ENCODE data around the gene C2orf69. TPM values are rescaled to one million over a fixed set of nuclear protein-coding genes. Genes with fewer than 3 reads are reported as not detected.

C2orf69 gene
- total RNA-seq, 1 experiment from 2014 or later = 21.6 TPM

- ATAC-seq (no peak), DNase-seq (ENCODE audit: low read depth, low spot score) (no peak)
- no peak overlapping the region for H3K27ac ChIP-seq (ENCODE audit: low read depth, low read length)
- no peak overlapping the region for H3K4me3 ChIP-seq (replicated peaks in 1 of 2; ENCODE audit: low read depth in 1 of 2, low read length in 2 of 2)
- H3K79me2 ChIP-seq (ENCODE audit: insufficient read depth, low read length) = no peaks in the 10 kb centered on the region
- ChIA-PET RAD21 (ENCODE audit: low non-redundant PET in 1 of 2, low total read pairs in 2 of 2, uncharacterized antibody in 2 of 2, unreplicated experiment in 2 of 2) (no interaction called here), POLR2A (no interaction called here), CTCF (no interaction called here)
- no peaks in the 10 kb centered on the region for H4K20me1 ChIP-seq (ENCODE audit: insufficient read depth)
- H3K36me3 ChIP-seq (ENCODE audit: control insufficient read depth in 1 of 2, insufficient read depth in 2 of 2, low read length in 2 of 2) = no peaks in the 10 kb centered on the region
- H3K9ac ChIP-seq (ENCODE audit: low read length) = no peak overlapping the region
- no TSS peak for BruUV-seq (replicated peaks)
- peaks cover 0 to under 1% of the 10 kb centered on the region in 2 experiments; a peak in 1 of 4 replicates for H3K4me1 ChIP-seq (ENCODE audit: control insufficient read depth in 1 of 2, insufficient read depth in 2 of 2, low read length in 2 of 2)
- no peak overlapping the region for H2AFZ ChIP-seq (ENCODE audit: low read depth, low read length, poor library complexity, severe bottlenecking)
- TF ChIP-seq EGR1 (IDR thresholded peaks at IDR 0.05; ENCODE audit: low read depth) (no peak), ZFX (IDR thresholded peaks at IDR 0.05) (no peak), POLR2A (IDR thresholded peaks at IDR 0.05; ENCODE audit: borderline replicate concordance, extremely low read depth, insufficient read depth, insufficient read length) (no peak), POLR2AphosphoS5 (IDR thresholded peaks at IDR 0.05; ENCODE audit: low read depth, low read length) (no peak), EZH2phosphoT487 (IDR thresholded peaks at IDR 0.05; ENCODE audit: borderline replicate concordance) (no peak), FOSL1 (IDR thresholded peaks at IDR 0.05; ENCODE audit: low read depth) (no peak), SRF (IDR thresholded peaks at IDR 0.05; ENCODE audit: low read depth) (no peak), YY1 (IDR thresholded peaks at IDR 0.05; ENCODE audit: extremely low read depth, insufficient replicate concordance, low read depth, low read length) (no peak), JUND (IDR thresholded peaks at IDR 0.05) (no peak), SP1 (IDR thresholded peaks at IDR 0.05; ENCODE audit: low read depth) (no peak), ELF1 (IDR thresholded peaks at IDR 0.05; ENCODE audit: borderline replicate concordance, low read depth) (no peak)
- no peaks in the 10 kb centered on the region for H3K9me2 ChIP-seq (ENCODE audit: insufficient read depth)
- H3K4me2 ChIP-seq (ENCODE audit: low read length) = no peak overlapping the region
- no peaks in the 10 kb centered on the region for H3K9me3 ChIP-seq (ENCODE audit: control insufficient read depth in 1 of 2, insufficient read depth in 1 of 2, low read depth in 1 of 2, low read length in 2 of 2)
- H3K27me3 ChIP-seq (ENCODE audit: insufficient read depth, low read length) = peaks cover 7% of the 10 kb centered on the region; the same call in 1 of the 2 replicates
- intact Hi-C loops (cut with micrococcal nuclease) = no loop called here
Measured at GRCh38 chr2:199883474-199884212, 27.4 kb upstream of the C2orf69 start.

- DNase-seq (ENCODE audit: low read depth, low spot score) (no peak), ATAC-seq (no peak)
- H3K9ac ChIP-seq (ENCODE audit: low read length) = no peak overlapping the region
- H4K20me1 ChIP-seq (ENCODE audit: insufficient read depth) = no peaks in the 10 kb centered on the region
- no peak overlapping the region for H3K4me2 ChIP-seq (ENCODE audit: low read length)
- no TSS peak for BruUV-seq (replicated peaks)
- ChIA-PET POLR2A (no interaction called here), RAD21 (ENCODE audit: low non-redundant PET in 1 of 2, low total read pairs in 2 of 2, uncharacterized antibody in 2 of 2, unreplicated experiment in 2 of 2) (no interaction called here), CTCF (no interaction called here)
- no peaks in the 10 kb centered on the region for H3K9me2 ChIP-seq (ENCODE audit: insufficient read depth)
- no peaks in the 10 kb centered on the region for H3K9me3 ChIP-seq (ENCODE audit: control insufficient read depth in 1 of 2, insufficient read depth in 1 of 2, low read depth in 1 of 2, low read length in 2 of 2)
- no peak overlapping the region for H3K4me3 ChIP-seq (replicated peaks in 1 of 2; ENCODE audit: low read depth in 1 of 2, low read length in 2 of 2)
- no peaks in the 10 kb centered on the region for H3K4me1 ChIP-seq (ENCODE audit: control insufficient read depth in 1 of 2, insufficient read depth in 2 of 2, low read length in 2 of 2)
- no peak overlapping the region for H2AFZ ChIP-seq (ENCODE audit: low read depth, low read length, poor library complexity, severe bottlenecking)
- H3K27ac ChIP-seq (ENCODE audit: low read depth, low read length) = no peak overlapping the region
- no peaks in the 10 kb centered on the region for H3K36me3 ChIP-seq (ENCODE audit: control insufficient read depth in 1 of 2, insufficient read depth in 2 of 2, low read length in 2 of 2)
- intact Hi-C loops (cut with micrococcal nuclease) = no loop called here
- no peaks in the 10 kb centered on the region for H3K79me2 ChIP-seq (ENCODE audit: insufficient read depth, low read length)
- H3K27me3 ChIP-seq (ENCODE audit: insufficient read depth, low read length) = no peaks in the 10 kb centered on the region
- TF ChIP-seq FOSL1 (IDR thresholded peaks at IDR 0.05; ENCODE audit: low read depth) (no peak), ZNF274 (IDR thresholded peaks at IDR 0.05; ENCODE audit: low read depth, low read length) (no peak), TCF7L2 (IDR thresholded peaks at IDR 0.05; ENCODE audit: borderline replicate concordance, extremely low read depth, insufficient read depth, insufficient read length) (no peak), RAD21 (IDR thresholded peaks at IDR 0.05; ENCODE audit: low read depth) (no peak), CBX3 (IDR thresholded peaks at IDR 0.05; ENCODE audit: low read depth) (no peak), MAX (IDR thresholded peaks at IDR 0.05) (no peak), ATF3 (IDR thresholded peaks at IDR 0.05) (no peak), POLR2AphosphoS5 (IDR thresholded peaks at IDR 0.05; ENCODE audit: low read depth, low read length) (no peak), ZBTB33 (IDR thresholded peaks at IDR 0.05; ENCODE audit: extremely low read depth, insufficient replicate concordance, low read length) (no peak), ELF1 (IDR thresholded peaks at IDR 0.05; ENCODE audit: borderline replicate concordance, low read depth) (no peak), CEBPB (IDR thresholded peaks at IDR 0.05; ENCODE audit: low read depth) (no peak), ZFX (IDR thresholded peaks at IDR 0.05) (no peak), YY1 (IDR thresholded peaks at IDR 0.05; ENCODE audit: extremely low read depth, insufficient replicate concordance, low read depth, low read length) (no peak), POLR2A (IDR thresholded peaks at IDR 0.05; ENCODE audit: borderline replicate concordance, extremely low read depth, insufficient read depth, insufficient read length) (no peak), SRF (IDR thresholded peaks at IDR 0.05; ENCODE audit: low read depth) (no peak)
Measured at GRCh38 chr2:199895406-199895805, 15.7 kb upstream of the C2orf69 start.

Data from HCT116 (cell line).